Tibial nerve (tissue), 4 donors: Measurements from ENCODE around the gene OSBPL5. TPM values are rescaled to one million over a fixed set of nuclear protein-coding genes. Genes with fewer than 3 reads are reported as not detected.

Source experiments
- DNase-seq, 2 donors: peaks; one replicate each; pipeline ENCODE4 v3.0.0-alpha.2; 2019; ENCODE audit warnings: low spot score in 2 of 2
- H3K27ac ChIP-seq, 4 donors: fragments of 200-600 bp; sonication (generic) in 3 of 4; one replicate each; pipeline ENCODE4 v1.5.1; 2017 to 2019; ENCODE audit warnings: mild to moderate bottlenecking in 1 of 4
- H3K27me3 ChIP-seq, 2 donors: fragments of 200-600 bp; sonication (generic) in 1 of 2; one replicate each; pipeline versions ENCODE4 v1.5.1 to v1.6.0; 2017 to 2019
- H3K36me3 ChIP-seq, 3 donors: fragments of 200-600 bp; sonication (generic); one replicate each; pipeline ENCODE4 v1.5.1; 2018 to 2019
- H3K4me1 ChIP-seq, 4 donors: fragments of 200-600 bp; sonication (generic) in 3 of 4; one replicate each; pipeline ENCODE4 v1.5.1; 2017 to 2019
- H3K4me3 ChIP-seq, 4 donors: fragments of 200-600 bp; sonication (generic) in 3 of 4; one replicate each; pipeline ENCODE4 v1.5.1; 2017 to 2019; ENCODE audit warnings: mild to moderate bottlenecking in 1 of 4, moderate library complexity in 1 of 4
- H3K9me3 ChIP-seq, 4 donors: fragments of 200-600 bp; sonication (generic) in 3 of 4; one replicate each; pipeline ENCODE4 v1.5.1; 2017 to 2019
- EP300 ChIP-seq, 2 donors: sonication (generic); formaldehyde crosslinking; IDR thresholded peaks; one replicate each; pipeline ENCODE4 v1.6.1; 2017; ENCODE audit warnings: antibody characterized with exemption in 2 of 2, mild to moderate bottlenecking in 1 of 2
- POLR2A ChIP-seq, 2 donors: fragments of 450-650 bp; IDR thresholded peaks; one replicate each; pipeline ENCODE4 v1.6.1; 2017; ENCODE audit warnings: antibody characterized with exemption in 2 of 2, mild to moderate bottlenecking in 2 of 2, moderate library complexity in 2 of 2
- WGBS, 2 donors: methylation state at CpG; one replicate each; pipeline ENCODE4 v1.1.5; 2018; 5-methylcytosine and 5-hydroxymethylcytosine counted together
- total RNA-seq, 4 donors: library from RNA; depleted of rRNA; stranded (reverse); fragments of >200 nt; gene quantifications; one replicate each; pipeline ENCODE4 v1.1.0, GENCODE V29; 2016
- TF ChIP-seq, protein P1 (sequence below), 5 experiments: fragments of 200-600 bp in 3 of 5; fragments of 450-650 bp in 2 of 5; sonication (generic) in 3 of 5; IDR thresholded peaks; one replicate each; pipeline ENCODE4 v1.5.1; 2016 to 2019; ENCODE audit warnings: antibody characterized with exemption in 5 of 5, mild to moderate bottlenecking in 3 of 5, moderate library complexity in 2 of 5

OSBPL5 gene
- total RNA-seq, 4 donors from 2014 or later = 58.8 to 168 (median 106) TPM

DNA sequence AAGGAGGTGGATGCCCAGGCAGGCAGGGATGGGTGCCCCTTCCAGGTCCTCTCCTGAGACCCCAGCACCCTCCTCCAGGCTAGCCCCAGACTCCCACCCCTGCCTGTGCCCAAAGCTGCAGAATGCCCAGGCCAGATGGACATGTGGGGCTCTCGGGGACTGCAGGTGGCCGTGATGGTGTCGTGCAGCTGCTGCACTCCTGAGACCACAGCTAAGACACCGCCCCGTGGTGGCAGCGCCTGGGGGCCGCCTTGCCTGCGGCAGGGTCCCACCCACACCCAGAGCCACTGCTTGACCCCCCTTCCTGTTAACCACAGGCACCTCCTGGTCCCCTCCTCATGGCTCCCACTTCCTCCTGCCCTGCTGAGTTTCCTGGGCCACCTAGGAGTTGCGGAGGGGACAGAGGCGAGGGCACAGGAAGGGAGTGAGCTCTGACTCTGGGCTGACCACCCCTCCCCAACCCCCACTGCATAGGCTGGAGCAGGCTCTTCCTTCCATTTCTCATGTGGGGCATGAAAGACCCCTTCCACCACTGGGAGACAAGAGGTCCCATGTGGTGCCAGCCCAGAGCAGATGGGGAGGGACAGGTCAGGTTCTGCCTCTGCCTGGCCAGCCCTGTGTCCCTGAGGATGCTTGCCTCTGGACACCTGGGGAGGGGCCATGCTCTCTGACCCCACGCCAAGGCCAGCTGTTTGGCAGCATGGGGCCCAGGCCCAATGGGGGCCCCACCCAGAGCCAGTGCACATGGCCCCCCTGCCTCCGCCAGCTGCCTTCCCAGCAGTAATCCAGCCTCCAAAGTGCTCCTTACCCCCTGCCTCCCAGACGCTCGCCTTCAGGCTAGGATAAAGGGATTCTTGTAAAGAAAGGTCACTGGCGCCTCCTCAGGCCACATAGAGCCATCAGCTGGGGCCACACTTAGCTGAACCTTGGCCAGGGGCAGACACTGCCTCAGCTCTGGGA is 29.3 kb downstream of the OSBPL5 start:
- H3K27me3 ChIP-seq = no peaks in the 10 kb centered on the region
- no peak for DNase-seq
- no peaks in the 10 kb centered on the region for H3K9me3 ChIP-seq
- peak overlapping the region; percentile 38 to 87 (median 63) for H3K27ac ChIP-seq
- TF ChIP-seq, protein P1, sequence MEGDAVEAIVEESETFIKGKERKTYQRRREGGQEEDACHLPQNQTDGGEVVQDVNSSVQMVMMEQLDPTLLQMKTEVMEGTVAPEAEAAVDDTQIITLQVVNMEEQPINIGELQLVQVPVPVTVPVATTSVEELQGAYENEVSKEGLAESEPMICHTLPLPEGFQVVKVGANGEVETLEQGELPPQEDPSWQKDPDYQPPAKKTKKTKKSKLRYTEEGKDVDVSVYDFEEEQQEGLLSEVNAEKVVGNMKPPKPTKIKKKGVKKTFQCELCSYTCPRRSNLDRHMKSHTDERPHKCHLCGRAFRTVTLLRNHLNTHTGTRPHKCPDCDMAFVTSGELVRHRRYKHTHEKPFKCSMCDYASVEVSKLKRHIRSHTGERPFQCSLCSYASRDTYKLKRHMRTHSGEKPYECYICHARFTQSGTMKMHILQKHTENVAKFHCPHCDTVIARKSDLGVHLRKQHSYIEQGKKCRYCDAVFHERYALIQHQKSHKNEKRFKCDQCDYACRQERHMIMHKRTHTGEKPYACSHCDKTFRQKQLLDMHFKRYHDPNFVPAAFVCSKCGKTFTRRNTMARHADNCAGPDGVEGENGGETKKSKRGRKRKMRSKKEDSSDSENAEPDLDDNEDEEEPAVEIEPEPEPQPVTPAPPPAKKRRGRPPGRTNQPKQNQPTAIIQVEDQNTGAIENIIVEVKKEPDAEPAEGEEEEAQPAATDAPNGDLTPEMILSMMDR (IDR thresholded peaks at IDR 0.05) = peak in 3 of 5 experiments; percentile 8 to 23 (median 10)
- TF ChIP-seq EP300 (IDR thresholded peaks at IDR 0.05) (peak in 1 of 2 donors; percentile 37), POLR2A (IDR thresholded peaks at IDR 0.05) (peak in 1 of 2 donors; percentile 19)
- 49 to 60% methylated on average over 5 to 15 of the region's 15 CpGs for WGBS, 2 donors
- no peaks in the 10 kb centered on the region for H3K36me3 ChIP-seq
- no peak overlapping the region for H3K4me3 ChIP-seq
- peaks cover 0 to 75% (median 27%) of the 10 kb centered on the region in 4 donors for H3K4me1 ChIP-seq

DNA sequence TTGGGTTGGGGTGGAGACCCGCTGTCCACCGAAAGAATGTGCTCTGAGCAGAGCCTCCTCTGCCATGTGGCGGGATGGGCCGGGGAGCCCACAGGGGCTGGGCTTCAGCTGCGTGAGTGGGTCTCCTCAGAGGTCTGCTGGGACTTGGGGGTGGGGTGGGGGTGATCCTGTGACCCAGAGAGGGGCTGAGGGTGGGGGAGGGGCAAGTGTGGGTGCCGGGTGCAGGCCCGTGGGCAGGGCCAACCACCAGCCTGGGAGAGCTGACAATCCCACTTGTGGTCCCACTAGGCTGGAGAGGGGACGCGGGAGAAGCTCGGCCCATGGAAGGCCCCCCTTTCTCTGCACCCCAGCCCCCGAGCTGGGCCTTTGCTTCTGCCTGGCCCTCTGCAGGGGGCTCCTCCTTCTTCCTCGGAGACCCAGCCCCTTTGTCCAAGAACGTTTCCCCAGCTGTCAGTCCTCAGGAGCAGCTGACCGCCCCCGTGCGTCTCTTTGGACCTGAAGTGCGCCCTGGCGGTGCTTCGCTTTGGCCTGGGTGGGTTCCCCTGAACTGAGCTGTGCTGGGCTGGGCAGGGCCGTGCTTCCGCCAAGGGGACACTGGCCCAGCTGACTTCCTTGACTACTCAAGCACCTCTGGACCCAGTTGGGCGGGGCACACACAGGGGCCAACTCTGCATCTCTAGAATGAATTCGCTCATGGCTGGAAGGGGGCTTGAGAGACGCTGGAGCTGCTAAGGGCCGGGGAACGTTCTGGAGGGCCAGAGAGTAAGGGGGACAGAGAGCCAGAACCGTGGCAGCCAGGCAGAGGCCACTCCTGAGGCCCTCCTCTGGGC is 30.2 kb downstream of the OSBPL5 start:
- Histone ChIP-seq H3K27ac (peak overlapping the region; percentile 38 to 87 (median 63)), H3K4me1 (peaks cover 0 to 74% (median 27%) of the 10 kb centered on the region in 4 donors), H3K9me3 (no peaks in the 10 kb centered on the region), H3K4me3 (no peak overlapping the region), H3K27me3 (no peaks in the 10 kb centered on the region), H3K36me3 (no peaks in the 10 kb centered on the region)
- DNase-seq = no peak
- TF ChIP-seq, protein P1 (IDR thresholded peaks at IDR 0.05) = no peak
- TF ChIP-seq POLR2A (IDR thresholded peaks at IDR 0.05) (no peak), EP300 (IDR thresholded peaks at IDR 0.05) (no peak)
- WGBS, 2 donors = 68 to 73% methylated on average over 22 to 26 of the region's 27 CpGs

DNA sequence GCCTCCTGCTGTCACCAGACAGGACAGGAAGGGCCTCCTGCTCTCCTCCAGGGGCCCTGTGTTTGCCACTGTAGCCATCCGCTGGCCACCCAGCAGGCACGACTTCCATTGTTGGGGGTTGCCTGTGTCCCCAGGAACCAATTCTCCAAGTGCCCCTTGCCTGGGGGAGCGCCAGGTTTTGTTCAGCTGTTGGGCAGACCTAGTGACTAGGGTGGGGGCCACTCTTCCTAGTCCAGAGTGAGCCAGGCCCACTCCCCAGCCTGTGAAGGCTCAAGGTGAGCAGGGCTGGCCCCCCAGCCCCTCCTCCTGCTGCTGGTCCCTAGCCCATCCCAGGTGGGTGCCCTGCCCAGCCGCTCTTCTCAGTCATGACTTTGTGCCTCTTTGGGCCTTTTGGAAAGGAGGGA is 30.9 kb downstream of the OSBPL5 start:
- Histone ChIP-seq H3K4me3 (no peak overlapping the region), H3K4me1 (peaks cover 0 to 74% (median 27%) of the 10 kb centered on the region in 4 donors), H3K27ac (peak overlapping the region; percentile 38 to 87 (median 63)), H3K36me3 (peaks cover 0 to under 1% (median 0%) of the 10 kb centered on the region in 3 donors), H3K27me3 (no peaks in the 10 kb centered on the region), H3K9me3 (no peaks in the 10 kb centered on the region)
- TF ChIP-seq POLR2A (IDR thresholded peaks at IDR 0.05) = no peak
- no peak for TF ChIP-seq EP300 (IDR thresholded peaks at IDR 0.05)
- TF ChIP-seq, protein P1 (IDR thresholded peaks at IDR 0.05) = no peak
- 95% methylated on average over 3 of the region's 4 CpGs; no CpG with 5 or more reads in 1 of the 2 donors for WGBS, 2 donors
- DNase-seq = no peak

DNA sequence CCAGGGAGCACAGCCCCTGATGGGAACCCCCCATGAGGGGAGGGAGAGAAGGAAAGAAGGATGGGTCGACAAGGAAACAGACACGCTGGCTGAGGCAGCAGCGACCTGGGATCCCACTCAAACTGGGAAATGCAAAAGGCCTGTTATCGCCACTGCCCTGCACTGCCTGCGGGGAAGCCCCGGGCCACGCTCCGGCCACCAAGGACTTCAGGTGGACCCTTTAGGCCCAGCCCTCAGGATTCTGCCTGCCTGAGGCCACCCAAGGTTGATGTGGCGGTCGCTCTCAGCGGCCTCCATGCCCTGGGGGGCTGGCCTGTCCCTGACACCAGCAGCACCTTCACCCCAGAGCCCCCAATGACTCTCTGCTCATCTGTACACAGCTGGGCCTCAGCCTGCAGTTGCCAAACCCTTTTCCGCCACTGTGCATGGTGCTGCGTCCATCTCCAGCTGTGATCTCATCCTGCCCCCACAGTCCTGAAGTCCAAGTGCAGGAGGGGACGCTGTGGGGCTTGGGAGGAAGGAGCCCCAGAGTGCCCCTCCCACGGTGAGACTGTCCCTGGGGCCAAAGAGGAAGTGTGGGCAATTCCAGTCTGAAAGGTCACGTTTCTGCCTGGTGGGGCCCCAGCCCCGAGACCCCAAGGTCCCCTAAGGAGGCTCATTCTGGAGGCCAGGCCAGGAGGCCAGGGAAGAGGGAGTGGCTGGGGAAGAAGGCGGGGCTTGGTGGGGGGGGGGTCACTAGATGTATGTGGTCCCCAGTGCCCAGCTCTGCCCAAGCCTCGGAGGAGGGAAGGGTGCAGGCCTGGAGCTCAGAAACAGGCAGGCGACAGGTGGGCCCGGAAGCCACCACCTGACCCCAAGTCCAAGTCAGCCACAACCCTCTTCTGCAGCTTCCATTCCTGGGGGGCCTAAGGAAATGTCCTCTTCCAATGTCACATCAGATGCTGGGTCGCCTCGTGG is 31.6 kb downstream of the OSBPL5 start:
- Histone ChIP-seq H3K27me3 (no peaks in the 10 kb centered on the region), H3K4me3 (no peak overlapping the region), H3K4me1 (peaks cover 0 to 74% (median 27%) of the 10 kb centered on the region in 4 donors), H3K36me3 (peaks cover 0 to 7% (median 0%) of the 10 kb centered on the region in 3 donors), H3K9me3 (no peaks in the 10 kb centered on the region), H3K27ac (peak overlapping the region; percentile 42 to 87 (median 74))
- WGBS, 2 donors = 74% methylated on average over 21 to 23 of the region's 23 CpGs
- TF ChIP-seq POLR2A (IDR thresholded peaks at IDR 0.05) (no peak), EP300 (IDR thresholded peaks at IDR 0.05) (no peak)
- TF ChIP-seq, protein P1 (IDR thresholded peaks at IDR 0.05) = no peak
- DNase-seq = no peak
